Vagina (tissue), 2 donors: Measurements from ENCODE around the gene PTDSS2. TPM values are rescaled to one million over a fixed set of nuclear protein-coding genes. Genes with fewer than 3 reads are reported as not detected.

ENCODE experiments used
- DNase-seq, 2 donors: peaks; one replicate each; pipeline ENCODE4 v3.0.0-alpha.2; 2017; ENCODE audit errors: extremely low spot score in 2 of 2
- H3K27ac ChIP-seq: fragments of 200-600 bp; sonication (generic); one replicate; pipeline ENCODE4 v1.5.1; 2019
- H3K27me3 ChIP-seq: fragments of 200-600 bp; sonication (generic); one replicate; pipeline ENCODE4 v1.5.1; 2019
- H3K36me3 ChIP-seq, 2 donors: fragments of 200-600 bp; sonication (generic); one replicate each; pipeline ENCODE4 v1.5.1; 2017 to 2019
- H3K4me1 ChIP-seq: fragments of 200-600 bp; sonication (generic); one replicate; pipeline ENCODE4 v1.5.1; 2019
- H3K4me3 ChIP-seq, 2 donors: fragments of 200-600 bp; sonication (generic); 1 replicate in 1 of 2; 2 replicates in 1 of 2; pipeline ENCODE4 v1.5.1; 2016 to 2019
- H3K9me3 ChIP-seq: fragments of 200-600 bp; sonication (generic); one replicate; pipeline ENCODE4 v1.5.1; 2019
- CTCF ChIP-seq, 3 experiments: fragments of 450-650 bp in 2 of 3; fragments of 200-600 bp in 1 of 3; sonication (generic) in 1 of 3; IDR thresholded peaks; one replicate each; pipeline ENCODE4 v1.5.1; 2017 to 2019; ENCODE audit warnings: antibody characterized with exemption in 3 of 3, mild to moderate bottlenecking in 2 of 3, moderate library complexity in 2 of 3
- POLR2A ChIP-seq, 2 donors: fragments of 450-650 bp; IDR thresholded peaks; one replicate each; pipeline ENCODE4 v1.6.1; 2017; ENCODE audit warnings: antibody characterized with exemption in 2 of 2, mild to moderate bottlenecking in 2 of 2, moderate library complexity in 2 of 2
- POLR2AphosphoS5 ChIP-seq, 2 donors: sonication (generic); formaldehyde crosslinking; IDR thresholded peaks; one replicate each; pipeline ENCODE4 v1.9.0; 2017; ENCODE audit warnings: antibody characterized with exemption in 2 of 2, mild to moderate bottlenecking in 2 of 2, low read depth in 1 of 2; ENCODE audit not compliant: insufficient read depth in 1 of 2
- intact Hi-C: fragments of 100-400 bp; cut with DNase I; formaldehyde crosslinking; loops from one replicate; pipeline ENCODE4 v1.15.1; 2023
- total RNA-seq: library from RNA; depleted of rRNA; stranded (reverse); fragments of >200 nt; gene quantifications from one replicate; pipeline ENCODE4 v1.2.3, GENCODE V29; 2016

PTDSS2 gene
- total RNA-seq, 1 donor from 2014 or later, result 36.1 TPM

GRCh38 chr11:452916-453527 lies 2.9 kb downstream of the PTDSS2 start:
- no peak for DNase-seq

DNA sequence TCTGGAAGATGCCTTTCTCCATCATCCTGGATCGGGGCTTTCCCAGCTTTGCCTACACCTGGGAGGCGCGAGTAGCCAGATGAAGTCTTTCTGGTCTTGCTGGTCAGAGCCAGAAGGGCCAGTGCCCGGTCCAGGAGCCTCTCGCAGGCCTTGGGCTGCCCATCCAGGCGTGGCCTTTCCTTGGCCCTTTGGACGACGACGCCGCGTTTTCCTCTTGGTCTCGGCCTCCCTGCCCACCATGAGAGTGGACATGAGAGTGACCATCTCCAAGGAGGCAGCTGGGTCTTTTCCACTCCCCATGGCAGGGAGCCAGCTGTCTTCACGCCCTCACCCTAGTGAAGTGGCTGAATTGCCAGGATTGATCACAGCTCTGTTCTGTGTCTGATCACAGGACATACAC lies 3.5 kb downstream of the PTDSS2 start:
- H3K4me3 ChIP-seq, result no peak overlapping the region
- DNase-seq, result no peak
- no peaks in the 10 kb centered on the region for H3K9me3 ChIP-seq
- peaks cover 0 to 14% of the 10 kb centered on the region in 2 donors for H3K36me3 ChIP-seq
- no peaks in the 10 kb centered on the region for H3K27me3 ChIP-seq
- H3K4me1 ChIP-seq, result peaks cover 27% of the 10 kb centered on the region
- H3K27ac ChIP-seq, result no peak overlapping the region
- intact Hi-C loops, result loop anchor here (5.0 kb wide), 1 partner anchor 49 kb away; no protein-coding TSS in a partner anchor
- TF ChIP-seq CTCF (IDR thresholded peaks at IDR 0.05) (no peak), POLR2A (IDR thresholded peaks at IDR 0.05) (no peak), POLR2AphosphoS5 (IDR thresholded peaks at IDR 0.05; ENCODE audit: insufficient read depth in 1 of 2, low read depth in 1 of 2) (no peak)

More at GRCh38 chr11:452916-453527, 2.9 kb downstream of the PTDSS2 start:
- intact Hi-C loops, result loop anchor here (5.0 kb wide), 1 partner anchor 49 kb away; no protein-coding TSS in a partner anchor
- Histone ChIP-seq H3K27me3 (no peaks in the 10 kb centered on the region), H3K36me3 (peaks cover 0 to 14% of the 10 kb centered on the region in 2 donors), H3K4me1 (peaks cover 31% of the 10 kb centered on the region), H3K27ac (no peak overlapping the region), H3K4me3 (no peak overlapping the region), H3K9me3 (no peaks in the 10 kb centered on the region)
- TF ChIP-seq POLR2AphosphoS5 (IDR thresholded peaks at IDR 0.05; ENCODE audit: insufficient read depth in 1 of 2, low read depth in 1 of 2), result no peak
- TF ChIP-seq CTCF (IDR thresholded peaks at IDR 0.05), result no peak
- no peak for TF ChIP-seq POLR2A (IDR thresholded peaks at IDR 0.05)

DNA sequence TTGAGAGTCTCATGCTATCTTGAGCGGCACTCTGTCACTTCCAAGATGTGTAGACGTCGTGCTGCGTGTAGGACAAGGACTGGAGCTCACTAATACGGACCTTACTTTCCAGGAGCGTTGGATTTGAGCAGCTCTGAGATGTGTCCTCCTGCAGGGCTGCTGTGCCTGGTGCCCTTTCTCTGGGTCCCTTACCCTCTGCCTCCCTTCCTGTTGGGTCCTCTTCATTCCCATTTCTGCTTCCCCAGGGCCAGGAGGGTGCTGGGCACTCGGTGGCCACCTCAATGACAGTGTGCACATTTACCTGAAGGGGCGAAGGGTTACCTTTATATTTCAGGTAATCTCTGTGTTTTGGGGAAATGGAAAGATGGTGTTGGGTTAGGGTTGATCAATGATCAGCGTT lies 4.0 kb downstream of the PTDSS2 start:
- H3K27ac ChIP-seq, result no peak overlapping the region
- H3K36me3 ChIP-seq, result peaks cover 0 to 14% of the 10 kb centered on the region in 2 donors
- no peaks in the 10 kb centered on the region for H3K27me3 ChIP-seq
- peaks cover 22% of the 10 kb centered on the region for H3K4me1 ChIP-seq
- H3K4me3 ChIP-seq, result no peak overlapping the region
- intact Hi-C loops, result loop anchor here (5.0 kb wide), 1 partner anchor 48 kb away; no protein-coding TSS in a partner anchor
- TF ChIP-seq POLR2A (IDR thresholded peaks at IDR 0.05), result no peak
- TF ChIP-seq CTCF (IDR thresholded peaks at IDR 0.05), result no peak
- TF ChIP-seq POLR2AphosphoS5 (IDR thresholded peaks at IDR 0.05; ENCODE audit: insufficient read depth in 1 of 2, low read depth in 1 of 2), result no peak
- DNase-seq, result no peak
- H3K9me3 ChIP-seq, result no peaks in the 10 kb centered on the region

GRCh38 chr11:454801-455565 lies 4.9 kb downstream of the PTDSS2 start:
- H3K27ac ChIP-seq, result no peak overlapping the region
- peaks cover 0 to 14% of the 10 kb centered on the region in 2 donors for H3K36me3 ChIP-seq
- no peaks in the 10 kb centered on the region for H3K27me3 ChIP-seq
- H3K4me3 ChIP-seq, result no peak overlapping the region
- intact Hi-C loops, result loop anchor here (5.0 kb wide), 1 partner anchor 47 kb away; no protein-coding TSS in a partner anchor
- peaks cover 14% of the 10 kb centered on the region for H3K4me1 ChIP-seq
- no peaks in the 10 kb centered on the region for H3K9me3 ChIP-seq
- no peak for DNase-seq
- TF ChIP-seq CTCF (IDR thresholded peaks at IDR 0.05), result no peak
- no peak for TF ChIP-seq POLR2AphosphoS5 (IDR thresholded peaks at IDR 0.05; ENCODE audit: insufficient read depth in 1 of 2, low read depth in 1 of 2)
- no peak for TF ChIP-seq POLR2A (IDR thresholded peaks at IDR 0.05)
